H9 (cell line): Measurements from ENCODE around the gene TRMT1L. TPM values are rescaled to one million over a fixed set of nuclear protein-coding genes. Genes with fewer than 3 reads are reported as not detected.

ENCODE experiments used
- DNase-seq: peaks from one replicate; pipeline ENCODE4 v3.0.0-alpha.2; 2017
- H2AFZ ChIP-seq: one replicate; pipeline ENCODE4 v1.6.1; 2013; ENCODE audit warnings: mild to moderate bottlenecking, low read length, control low read depth, moderate library complexity
- H2AK5ac ChIP-seq: 2 replicates; pipeline ENCODE4 v1.6.1; 2013; ENCODE audit warnings: low read length, control low read depth, mixed read lengths; ENCODE audit not compliant: insufficient read length
- H2BK120ac ChIP-seq: one replicate; pipeline ENCODE4 v1.6.1; 2013; ENCODE audit warnings: low read depth, mild to moderate bottlenecking, low read length, control low read depth, inconsistent platforms; ENCODE audit not compliant: poor library complexity, severe bottlenecking
- H2BK12ac ChIP-seq: 2 replicates; pipeline ENCODE4 v1.6.1; 2013; ENCODE audit warnings: low read length, control low read depth, mixed read lengths, low read depth; ENCODE audit not compliant: insufficient read length
- H2BK15ac ChIP-seq: 2 replicates; pipeline ENCODE4 v1.6.1; 2013; ENCODE audit warnings: low read depth, low read length, control low read depth
- H2BK20ac ChIP-seq: one replicate; pipeline ENCODE4 v1.6.1; 2013; ENCODE audit warnings: low read depth, mild to moderate bottlenecking, low read length, control low read depth, inconsistent platforms; ENCODE audit not compliant: poor library complexity, severe bottlenecking
- H2BK5ac ChIP-seq: 2 replicates; pipeline ENCODE4 v1.6.1; 2013; ENCODE audit warnings: low read length, control low read depth, mixed read lengths; ENCODE audit not compliant: insufficient read length
- H3K14ac ChIP-seq: 2 replicates; pipeline ENCODE4 v1.6.1; 2013; ENCODE audit warnings: low read length, control low read depth; ENCODE audit not compliant: insufficient read depth
- H3K18ac ChIP-seq: 2 replicates; pipeline ENCODE4 v1.6.1; 2013; ENCODE audit warnings: low read depth, mild to moderate bottlenecking, mixed read lengths, low read length, control low read depth; ENCODE audit not compliant: insufficient read length
- H3K23ac ChIP-seq: 2 replicates; pipeline ENCODE4 v1.6.1; 2013; ENCODE audit warnings: low read length, control low read depth, mixed read lengths, low read depth; ENCODE audit not compliant: insufficient read length
- H3K23me2 ChIP-seq: 2 replicates; pipeline ENCODE4 v1.6.1; 2013; ENCODE audit warnings: low read depth, mild to moderate bottlenecking, mixed read lengths, low read length, control low read depth; ENCODE audit not compliant: insufficient read length, poor library complexity, severe bottlenecking
- H3K27ac ChIP-seq: 2 replicates; pipeline ENCODE4 v1.5.1; 2013; ENCODE audit warnings: low read length, control low read depth, mixed read lengths, low read depth; ENCODE audit not compliant: insufficient read length
- H3K27me3 ChIP-seq: 2 replicates; pipeline ENCODE4 v1.6.1; 2013; ENCODE audit warnings: low read length, control low read depth, inconsistent platforms; ENCODE audit not compliant: insufficient read depth
- H3K4ac ChIP-seq: 2 replicates; pipeline ENCODE4 v1.6.1; 2013; ENCODE audit warnings: low read depth, mild to moderate bottlenecking, control low read depth, inconsistent platforms, low read length, moderate library complexity
- H3K4me1 ChIP-seq: 2 replicates; pipeline ENCODE4 v1.6.1; 2013; ENCODE audit warnings: low read length, control low read depth, inconsistent platforms; ENCODE audit not compliant: insufficient read depth
- H3K4me2 ChIP-seq: 2 replicates; pipeline ENCODE4 v1.6.1; 2013; ENCODE audit warnings: low read length, control low read depth, mixed read lengths; ENCODE audit not compliant: insufficient read length, insufficient read depth
- H3K56ac ChIP-seq: 2 replicates; pipeline ENCODE4 v1.6.1; 2013; ENCODE audit warnings: low read depth, mild to moderate bottlenecking, mixed read lengths, low read length, control low read depth; ENCODE audit not compliant: insufficient read length
- H3K79me1 ChIP-seq: 2 replicates; pipeline ENCODE4 v1.6.1; 2013; ENCODE audit warnings: low read depth, mild to moderate bottlenecking, moderate library complexity, low read length, control low read depth, inconsistent platforms; ENCODE audit not compliant: insufficient read depth, poor library complexity, severe bottlenecking
- H3K79me2 ChIP-seq: 2 replicates; pipeline ENCODE4 v1.6.1; 2013; ENCODE audit warnings: low read length, control low read depth, inconsistent platforms; ENCODE audit not compliant: insufficient read depth
- H3K9ac ChIP-seq: 2 replicates; pipeline ENCODE4 v1.6.1; 2013; ENCODE audit warnings: low read length, control low read depth, mixed read lengths; ENCODE audit not compliant: insufficient read length; ENCODE audit errors: extremely low read depth
- H3K9me3 ChIP-seq: one replicate; pipeline ENCODE4 v1.6.1; 2013; ENCODE audit warnings: low read depth, low read length, inconsistent platforms; ENCODE audit not compliant: control insufficient read depth
- H3T11ph ChIP-seq: one replicate; pipeline ENCODE4 v1.6.1; 2013; ENCODE audit warnings: mild to moderate bottlenecking, low read length, control low read depth, inconsistent platforms
- H4K20me1 ChIP-seq: one replicate; pipeline ENCODE4 v1.6.1; 2013; ENCODE audit not compliant: control insufficient read depth, insufficient read length, insufficient read depth
- H4K5ac ChIP-seq: 2 replicates; pipeline ENCODE4 v1.6.1; 2013; ENCODE audit warnings: low read depth, mild to moderate bottlenecking, mixed read lengths, low read length, control low read depth; ENCODE audit not compliant: insufficient read length
- H4K8ac ChIP-seq: replicated peaks from 2 replicates; pipeline ENCODE4 v1.6.1; 2013; ENCODE audit warnings: low read length, control low read depth, mixed read lengths, low read depth; ENCODE audit not compliant: insufficient read length
- H4K91ac ChIP-seq: 2 replicates; pipeline ENCODE4 v1.6.1; 2013; ENCODE audit warnings: low read depth, mild to moderate bottlenecking, moderate library complexity, mixed read lengths, low read length, control low read depth; ENCODE audit not compliant: insufficient read length
- H3K27ac Mint-ChIP-seq, 3 experiments: 2 replicates in 2 of 3; 3 replicates in 1 of 3; pipeline ENCODE4 v1.8.0; 2020 to 2021; ENCODE audit warnings: mixed read lengths in 3 of 3, mild to moderate bottlenecking in 1 of 3, moderate library complexity in 1 of 3
- H3K27me3 Mint-ChIP-seq: 2 replicates; pipeline ENCODE4 v1.8.0; 2021; ENCODE audit warnings: low read depth, mild to moderate bottlenecking, moderate library complexity, mixed read lengths
- H3K36me3 Mint-ChIP-seq, 3 experiments: 2 replicates in 2 of 3; 3 replicates in 1 of 3; pipeline ENCODE4 v1.8.0; 2020 to 2021; ENCODE audit warnings: low read depth in 3 of 3, mixed read lengths in 3 of 3; ENCODE audit not compliant: insufficient read depth in 1 of 3
- H3K4me1 Mint-ChIP-seq, 2 experiments: 2 replicates each; pipeline ENCODE4 v1.8.0; 2020; ENCODE audit warnings: mixed read lengths in 2 of 2
- H3K4me3 Mint-ChIP-seq, 2 experiments: 2 replicates in 1 of 2; 3 replicates in 1 of 2; pipeline ENCODE4 v1.8.0; 2020 to 2021; ENCODE audit warnings: mild to moderate bottlenecking in 2 of 2, mixed read lengths in 2 of 2, moderate library complexity in 1 of 2
- H3K9me3 Mint-ChIP-seq, 2 experiments: 2 replicates in 1 of 2; 3 replicates in 1 of 2; pipeline ENCODE4 v1.8.0; 2020; ENCODE audit warnings: mild to moderate bottlenecking in 2 of 2, mixed read lengths in 2 of 2, moderate library complexity in 1 of 2
- CTCF ChIP-seq: fragments of 200-600 bp; sonication (generic); conservative IDR thresholded peaks from 3 replicates; pipeline ENCODE4 v1.8.0; 2021; ENCODE audit warnings: antibody characterized with exemption, mild to moderate bottlenecking
- WGBS: extraction: QIAGEN DNeasy Blood & Tissue Kit; methylation state at CpG from one replicate; pipeline ENCODE4 v1.1.7; 2013; ENCODE audit warnings: missing lambda C conversion rate, low lambda C conversion rate, mixed read lengths; ENCODE audit not compliant: insufficient read length; ENCODE audit errors: extremely low coverage; 5-methylcytosine and 5-hydroxymethylcytosine counted together
- total RNA-seq: library from RNA; stranded (reverse); gene quantifications from 2 replicates; pipeline ENCODE4 v1.2.1, GENCODE V29; 2021

Gene TRMT1L
- total RNA-seq, 1 experiment from 2014 or later, result 17.9 TPM

- no peak for DNase-seq
- Histone ChIP-seq H3K23me2 (no peaks in the 10 kb centered on the region), H3K14ac (no peak overlapping the region), H3K27me3 (no peaks in the 10 kb centered on the region), H3K4ac (no peak overlapping the region), H4K5ac (no peak overlapping the region), H3K79me1 (no peaks in the 10 kb centered on the region), H2BK20ac (no peak overlapping the region), H2AK5ac (no peak overlapping the region), H3T11ph (no peak overlapping the region), H4K91ac (no peak overlapping the region), H3K4me1 (peaks cover 11% of the 10 kb centered on the region; the same call in 1 of the 2 replicates), H2BK5ac (no peak overlapping the region), H2BK15ac (no peak overlapping the region), H3K79me2 (peaks cover 22% of the 10 kb centered on the region; the same call in 1 of the 2 replicates), H3K9me3 (no peaks in the 10 kb centered on the region), H3K18ac (no peak overlapping the region), H4K8ac (no peak overlapping the region), H3K56ac (no peak overlapping the region), H2BK12ac (no peak overlapping the region), H2AFZ (no peak overlapping the region), H2BK120ac (no peak overlapping the region), H3K23ac (no peak overlapping the region), H3K9ac (no peak overlapping the region), H4K20me1 (no peaks in the 10 kb centered on the region), H3K4me2 (no peak overlapping the region), H3K27ac (no peak overlapping the region)
- no peak overlapping the region; a peak in 2 of 7 replicates for H3K27ac Mint-ChIP-seq
- H3K4me3 Mint-ChIP-seq, result no peak overlapping the region
- WGBS, result no CpG with 5 or more reads among the region's 4 CpGs
- H3K9me3 Mint-ChIP-seq, result peaks cover 4 to 6% of the 10 kb centered on the region in 2 experiments; a peak in 1 of 5 replicates
- H3K4me1 Mint-ChIP-seq, result peaks cover 53 to 62% of the 10 kb centered on the region in 2 experiments
- peaks cover 17 to 29% (median 20%) of the 10 kb centered on the region in 3 experiments for H3K36me3 Mint-ChIP-seq
- no peak for TF ChIP-seq CTCF
- H3K27me3 Mint-ChIP-seq, result no peaks in the 10 kb centered on the region
Observed at GRCh38 chr1:185069202-185069772, 87.5 kb downstream of the TRMT1L start.
